PC-9 (cell line): ENCODE measurements around the gene EDARADD. TPM values are rescaled to one million over a fixed set of nuclear protein-coding genes. Genes with fewer than 3 reads are reported as not detected.

Source experiments
- BruUV-seq: library from RNA; stranded (reverse); fragments of 400-500 nt; replicated peaks from 2 replicates; lab custom pipeline; 2021; lab: Mats Ljungman, UMichigan
- CTCF ChIA-PET: fragments of 300-600 bp; sonication (Branson Sonifier 250); formaldehyde crosslinking; loops from one replicate; lab custom pipeline; 2022; ENCODE audit warnings: antibody characterized with exemption; lab: Charles Lee
- POLR2A ChIA-PET: fragments of 300-600 bp; sonication (Branson Sonifier 250); formaldehyde crosslinking; loops from one replicate; lab custom pipeline; 2022; ENCODE audit warnings: antibody characterized with exemption; ENCODE audit not compliant: unreplicated experiment; lab: Charles Lee
- DNase-seq, 2 experiments: peaks; one replicate each; pipeline versions ENCODE4 v3.0.0 to v3.0.0-alpha.2; 2015 to 2022; ENCODE audit warnings: mixed read lengths in 1 of 2
- H2AFZ ChIP-seq: fragments of 200-600 bp; sonication (generic); 2 replicates; pipeline ENCODE4 v1.8.1; 2017; ENCODE audit warnings: antibody characterized with exemption
- H3F3A ChIP-seq: fragments of 200-600 bp; sonication (generic); 2 replicates; pipeline ENCODE4 v1.8.1; 2017; ENCODE audit warnings: antibody characterized with exemption, mild to moderate bottlenecking, low read depth; ENCODE audit not compliant: insufficient read depth
- H3K27ac ChIP-seq: fragments of 200-600 bp; sonication (generic); 2 replicates; pipeline ENCODE4 v1.6.1; 2016; ENCODE audit warnings: mixed run types
- H3K27me3 ChIP-seq: fragments of 200-600 bp; sonication (generic); 2 replicates; pipeline ENCODE4 v1.6.1; 2016; ENCODE audit warnings: low read depth, mixed run types; ENCODE audit not compliant: insufficient read depth
- H3K36me3 ChIP-seq: fragments of 200-600 bp; sonication (generic); 2 replicates; pipeline ENCODE4 v1.6.1; 2016; ENCODE audit warnings: low read depth, mixed run types
- H3K4me1 ChIP-seq: fragments of 200-600 bp; sonication (generic); replicated peaks from 2 replicates; pipeline ENCODE4 v1.6.1; 2016; ENCODE audit warnings: mixed run types; ENCODE audit not compliant: insufficient read depth
- H3K4me2 ChIP-seq: fragments of 200-600 bp; sonication (generic); 2 replicates; pipeline ENCODE4 v1.6.1; 2017; ENCODE audit warnings: mixed run types
- H3K4me3 ChIP-seq: fragments of 200-600 bp; sonication (generic); 2 replicates; pipeline ENCODE4 v1.6.1; 2016; ENCODE audit warnings: mixed run types
- H3K79me2 ChIP-seq: fragments of 200-600 bp; sonication (generic); 2 replicates; pipeline ENCODE4 v1.6.1; 2017; ENCODE audit warnings: low read depth, mixed run types
- H3K9me2 ChIP-seq: fragments of 200-600 bp; sonication (generic); 2 replicates; pipeline ENCODE4 v1.8.1; 2017; ENCODE audit warnings: mild to moderate bottlenecking; ENCODE audit not compliant: insufficient read depth
- H3K9me3 ChIP-seq: fragments of 200-600 bp; sonication (generic); 2 replicates; pipeline ENCODE4 v1.8.1; 2016; ENCODE audit warnings: low read depth; ENCODE audit not compliant: insufficient read depth
- H4K20me1 ChIP-seq: fragments of 200-600 bp; sonication (generic); 2 replicates; pipeline ENCODE4 v1.8.1; 2017; ENCODE audit not compliant: insufficient read depth
- EZH2 ChIP-seq: fragments of 200-600 bp; sonication (generic); IDR thresholded peaks from 2 replicates; pipeline ENCODE4 v1.8.0; 2017; ENCODE audit warnings: antibody characterized with exemption, low read depth
- intact Hi-C: fragments of 100-400 bp; cut with micrococcal nuclease; formaldehyde crosslinking; loops from one replicate; pipeline ENCODE4 v1.10.0; 2022; ENCODE audit not compliant: unreplicated experiment
- total RNA-seq: library from RNA; stranded (reverse); gene quantifications from 2 replicates; pipeline ENCODE4 v1.2.3, GENCODE V29; 2021
- TF ChIP-seq, protein P1 (sequence below): fragments of 200-600 bp; sonication (generic); conservative IDR thresholded peaks from 2 replicates; pipeline ENCODE4 v1.6.1; 2017; ENCODE audit warnings: mixed run types, antibody characterized with exemption, mild to moderate bottlenecking, moderate library complexity

Gene EDARADD
- total RNA-seq, 1 experiment from 2014 or later, result not detected

DNA sequence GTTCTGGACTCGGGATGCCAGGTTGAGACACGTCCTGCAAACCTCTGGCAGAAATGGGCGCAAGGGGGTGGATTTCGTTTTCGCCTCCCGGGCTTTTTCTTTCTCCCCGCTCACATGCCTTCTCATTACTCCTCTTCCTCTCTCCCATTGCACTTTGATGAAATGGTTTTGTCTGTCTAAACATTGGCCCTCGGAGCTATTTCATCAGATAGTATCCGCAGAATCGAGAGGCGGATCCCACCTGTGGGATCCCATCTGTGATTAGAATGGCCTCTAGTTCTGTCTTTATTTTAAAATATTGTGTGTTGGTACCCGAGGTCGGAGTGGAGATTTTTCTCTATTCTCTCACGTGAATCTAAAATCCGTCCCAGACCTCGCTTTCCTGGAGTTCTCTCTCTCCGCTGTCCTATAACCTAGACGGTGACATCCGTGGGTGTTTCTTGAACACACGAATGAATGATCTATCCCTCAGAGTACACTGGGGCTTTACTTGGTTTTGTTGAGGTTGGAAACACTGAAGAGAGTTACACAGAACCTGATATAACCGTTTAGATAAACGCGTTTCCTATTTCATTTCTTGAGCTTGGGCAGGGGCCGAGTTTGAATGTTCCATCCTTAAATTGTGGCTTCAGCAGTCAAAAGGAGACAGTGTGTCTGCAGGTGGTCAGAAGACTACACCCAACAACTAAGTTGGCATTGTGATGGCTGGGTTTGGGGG lies 2.0 kb downstream of the EDARADD start:
- Histone ChIP-seq H3K4me1 (peaks cover 12% of the 10 kb centered on the region), H3K4me2 (no peak overlapping the region), H3K36me3 (no peaks in the 10 kb centered on the region), H3K4me3 (no peak overlapping the region), H4K20me1 (no peaks in the 10 kb centered on the region), H3K9me3 (no peaks in the 10 kb centered on the region), H3K9me2 (no peaks in the 10 kb centered on the region), H3F3A (peaks cover 10% of the 10 kb centered on the region; the same call in 1 of the 2 replicates), H2AFZ (no peak overlapping the region), H3K79me2 (no peaks in the 10 kb centered on the region), H3K27me3 (no peaks in the 10 kb centered on the region), H3K27ac (no peak overlapping the region)
- TF ChIP-seq EZH2, result no peak
- TF ChIP-seq, protein P1, sequence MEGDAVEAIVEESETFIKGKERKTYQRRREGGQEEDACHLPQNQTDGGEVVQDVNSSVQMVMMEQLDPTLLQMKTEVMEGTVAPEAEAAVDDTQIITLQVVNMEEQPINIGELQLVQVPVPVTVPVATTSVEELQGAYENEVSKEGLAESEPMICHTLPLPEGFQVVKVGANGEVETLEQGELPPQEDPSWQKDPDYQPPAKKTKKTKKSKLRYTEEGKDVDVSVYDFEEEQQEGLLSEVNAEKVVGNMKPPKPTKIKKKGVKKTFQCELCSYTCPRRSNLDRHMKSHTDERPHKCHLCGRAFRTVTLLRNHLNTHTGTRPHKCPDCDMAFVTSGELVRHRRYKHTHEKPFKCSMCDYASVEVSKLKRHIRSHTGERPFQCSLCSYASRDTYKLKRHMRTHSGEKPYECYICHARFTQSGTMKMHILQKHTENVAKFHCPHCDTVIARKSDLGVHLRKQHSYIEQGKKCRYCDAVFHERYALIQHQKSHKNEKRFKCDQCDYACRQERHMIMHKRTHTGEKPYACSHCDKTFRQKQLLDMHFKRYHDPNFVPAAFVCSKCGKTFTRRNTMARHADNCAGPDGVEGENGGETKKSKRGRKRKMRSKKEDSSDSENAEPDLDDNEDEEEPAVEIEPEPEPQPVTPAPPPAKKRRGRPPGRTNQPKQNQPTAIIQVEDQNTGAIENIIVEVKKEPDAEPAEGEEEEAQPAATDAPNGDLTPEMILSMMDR, result no peak
- ChIA-PET POLR2A (no interaction called here), CTCF (no interaction called here)
- intact Hi-C loops, result no loop called here
- BruUV-seq, result no TSS peak
- DNase-seq, result no peak

GRCh38 chr1:236396665-236397043 lies 2.6 kb downstream of the EDARADD start:
- Histone ChIP-seq H3K4me3 (no peak overlapping the region), H3K4me2 (no peak overlapping the region), H4K20me1 (no peaks in the 10 kb centered on the region), H3K36me3 (no peaks in the 10 kb centered on the region), H3K9me3 (no peaks in the 10 kb centered on the region), H3K27ac (no peak overlapping the region), H2AFZ (no peak overlapping the region), H3K27me3 (no peaks in the 10 kb centered on the region), H3K4me1 (peaks cover 12% of the 10 kb centered on the region), H3K79me2 (no peaks in the 10 kb centered on the region), H3K9me2 (no peaks in the 10 kb centered on the region), H3F3A (peaks cover 10% of the 10 kb centered on the region; the same call in 1 of the 2 replicates)
- DNase-seq, result no peak
- ChIA-PET CTCF (no interaction called here), POLR2A (no interaction called here)
- no TSS peak for BruUV-seq
- no peak for TF ChIP-seq EZH2
- TF ChIP-seq, protein P1, result no peak
- intact Hi-C loops, result no loop called here

GRCh38 chr1:236397173-236397759 lies 3.2 kb downstream of the EDARADD start:
- Histone ChIP-seq H3K36me3 (no peaks in the 10 kb centered on the region), H3K9me3 (no peaks in the 10 kb centered on the region), H3K27ac (no peak overlapping the region), H3K4me3 (no peak overlapping the region), H3K9me2 (no peaks in the 10 kb centered on the region), H3K4me1 (peaks cover 12% of the 10 kb centered on the region), H3K4me2 (no peak overlapping the region), H3K79me2 (no peaks in the 10 kb centered on the region), H3F3A (peaks cover 10% of the 10 kb centered on the region; the same call in 1 of the 2 replicates), H2AFZ (no peak overlapping the region), H3K27me3 (no peaks in the 10 kb centered on the region), H4K20me1 (no peaks in the 10 kb centered on the region)
- no peak for DNase-seq
- TF ChIP-seq, protein P1, result no peak
- TF ChIP-seq EZH2, result no peak
- POLR2A ChIA-PET, result no interaction called here
- intact Hi-C loops, result no loop called here
- BruUV-seq, result no TSS peak
- CTCF ChIA-PET, result no interaction called here
